HCT116 (cell line): ENCODE results near the gene TMEM240. TPM values are rescaled to one million over a fixed set of nuclear protein-coding genes. Genes with fewer than 3 reads are reported as not detected.

Experiments used
- ATAC-seq: fragments of 200-7000 bp; cut with Tn5 transposase; 2 replicates; pipeline ENCODE4 v1.9.1; 2020; ENCODE audit warnings: mild to moderate bottlenecking, moderate library complexity
- BruUV-seq: library from RNA; stranded (reverse); fragments of 400-500 nt; replicated peaks from 2 replicates; lab custom pipeline; 2021; lab: Mats Ljungman, UMichigan
- CTCF ChIA-PET: fragments of 300-600 bp; sonication (Branson Sonifier 250); formaldehyde crosslinking; loops from one replicate; lab custom pipeline; 2021; ENCODE audit warnings: antibody characterized with exemption; lab: Charles Lee
- POLR2A ChIA-PET: fragments of 300-600, 350-600 bp; sonication (Branson Sonifier 250); formaldehyde crosslinking; loops from one replicate; lab custom pipeline; 2021; ENCODE audit warnings: antibody characterized with exemption; lab: Charles Lee
- RAD21 ChIA-PET, 2 experiments: fragments of 300-600 bp; sonication (Branson Sonifier 250); formaldehyde crosslinking; loops; one replicate each; lab custom pipeline; 2023; ENCODE audit warnings: low total read pairs in 2 of 2; ENCODE audit not compliant: uncharacterized antibody in 2 of 2, unreplicated experiment in 2 of 2, low non-redundant PET in 1 of 2; lab: Charles Lee
- DNase-seq: peaks from one replicate; pipeline ENCODE4 v3.0.0-alpha.2; 2010; ENCODE audit warnings: low read depth, low spot score
- H2AFZ ChIP-seq: fragments of 200-600 bp; shearing (Covaris generic), sonication (generic); 2 replicates; pipeline ENCODE4 v1.6.1; 2017; ENCODE audit warnings: low read depth, mixed run types, mixed read lengths, antibody characterized with exemption, low read length; ENCODE audit not compliant: poor library complexity, severe bottlenecking
- H3K27ac ChIP-seq: 2 replicates; pipeline ENCODE4 v1.5.1; 2012; ENCODE audit warnings: low read depth, low read length
- H3K27me3 ChIP-seq: fragments of 200-600 bp; sonication (generic); 2 replicates; pipeline ENCODE4 v1.6.1; 2016; ENCODE audit warnings: mixed run types, low read length, mixed read lengths; ENCODE audit not compliant: insufficient read depth
- H3K36me3 ChIP-seq, 2 experiments: fragments of 200-500 bp in 1 of 2; fragments of 200-600 bp in 1 of 2; sonication (Bioruptor generic) in 1 of 2; sonication (generic) in 1 of 2; 2 replicates each; pipeline versions ENCODE4 v1.5.1 to v1.6.1; 2014 to 2016; ENCODE audit warnings: low read length in 2 of 2, inconsistent platforms in 1 of 2, mixed read lengths in 1 of 2, mixed run types in 1 of 2; ENCODE audit not compliant: insufficient read depth in 2 of 2, control insufficient read depth in 1 of 2
- H3K4me1 ChIP-seq, 2 experiments: fragments of 200-600 bp in 1 of 2; sonication (generic) in 1 of 2; 2 replicates each; pipeline versions ENCODE4 v1.5.1 to v1.6.1; 2012 to 2017; ENCODE audit warnings: low read length in 2 of 2, inconsistent platforms in 1 of 2, mild to moderate bottlenecking in 1 of 2, mixed read lengths in 1 of 2, mixed run types in 1 of 2, moderate library complexity in 1 of 2; ENCODE audit not compliant: insufficient read depth in 2 of 2, control insufficient read depth in 1 of 2
- H3K4me2 ChIP-seq: fragments of 200-600 bp; sonication (generic); 2 replicates; pipeline ENCODE4 v1.6.1; 2017; ENCODE audit warnings: mixed run types, low read length, mixed read lengths
- H3K4me3 ChIP-seq, 2 experiments: fragments of 200-600 bp in 1 of 2; sonication (generic) in 1 of 2; replicated peaks in 1 of 2; 2 replicates each; pipeline ENCODE4 v1.5.1; 2011 to 2016; ENCODE audit warnings: low read length in 2 of 2, control low read depth in 1 of 2, low read depth in 1 of 2, mild to moderate bottlenecking in 1 of 2, mixed read lengths in 1 of 2, mixed run types in 1 of 2
- H3K79me2 ChIP-seq: fragments of 200-600 bp; sonication (generic); 2 replicates; pipeline ENCODE4 v1.6.1; 2017; ENCODE audit warnings: mild to moderate bottlenecking, mixed run types, low read length, moderate library complexity, mixed read lengths; ENCODE audit not compliant: insufficient read depth
- H3K9ac ChIP-seq: fragments of 200-600 bp; sonication (generic); 2 replicates; pipeline ENCODE4 v1.6.1; 2016; ENCODE audit warnings: low read length, mixed read lengths
- H3K9me2 ChIP-seq: fragments of 200-600 bp; sonication (generic), shearing (Covaris generic); 2 replicates; pipeline ENCODE4 v1.6.1; 2017; ENCODE audit warnings: mixed run types, mild to moderate bottlenecking, moderate library complexity; ENCODE audit not compliant: insufficient read depth
- H3K9me3 ChIP-seq, 2 experiments: fragments of 200-500 bp in 1 of 2; fragments of 200-600 bp in 1 of 2; sonication (Bioruptor generic) in 1 of 2; sonication (generic) in 1 of 2; 2 replicates each; pipeline ENCODE4 v1.6.1; 2014 to 2017; ENCODE audit warnings: low read length in 2 of 2, mixed read lengths in 2 of 2, inconsistent platforms in 1 of 2, low read depth in 1 of 2, mild to moderate bottlenecking in 1 of 2, mixed run types in 1 of 2, moderate library complexity in 1 of 2; ENCODE audit not compliant: control insufficient read depth in 1 of 2, insufficient read depth in 1 of 2
- H4K20me1 ChIP-seq: fragments of 200-600 bp; sonication (generic), shearing (Covaris generic); 2 replicates; pipeline ENCODE4 v1.6.1; 2017; ENCODE audit warnings: mixed run types, mild to moderate bottlenecking, moderate library complexity; ENCODE audit not compliant: insufficient read depth
- CBX3 ChIP-seq: IDR thresholded peaks from 2 replicates; pipeline ENCODE4 v1.6.1; 2012; ENCODE audit warnings: low read depth
- EGR1 ChIP-seq: IDR thresholded peaks from 2 replicates; pipeline ENCODE4 v1.6.1; 2012; ENCODE audit warnings: low read depth
- EZH2 ChIP-seq: fragments of 200-600 bp; sonication (generic); IDR thresholded peaks from 2 replicates; pipeline ENCODE4 v1.6.1; 2017; ENCODE audit warnings: antibody characterized with exemption, mixed run types
- EZH2phosphoT487 ChIP-seq: fragments of 200-600 bp; IDR thresholded peaks from 2 replicates; pipeline ENCODE4 v1.6.1; 2018; ENCODE audit warnings: antibody characterized with exemption, borderline replicate concordance
- JUND ChIP-seq: IDR thresholded peaks from 2 replicates; pipeline ENCODE4 v1.6.1; 2012
- SIN3A ChIP-seq: IDR thresholded peaks from 2 replicates; pipeline ENCODE4 v1.6.1; 2012; ENCODE audit warnings: low read depth
- SP1 ChIP-seq: IDR thresholded peaks from 2 replicates; pipeline ENCODE4 v1.6.1; 2012; ENCODE audit warnings: low read depth
- SRF ChIP-seq: IDR thresholded peaks from 2 replicates; pipeline ENCODE4 v1.6.1; 2012; ENCODE audit warnings: low read depth
- TCF7L2 ChIP-seq: IDR thresholded peaks from 2 replicates; pipeline ENCODE4 v1.7.0; 2011; ENCODE audit warnings: borderline replicate concordance, inconsistent platforms; ENCODE audit not compliant: insufficient read depth, insufficient read length; ENCODE audit errors: extremely low read depth
- YY1 ChIP-seq: IDR thresholded peaks from 2 replicates; pipeline ENCODE4 v1.6.1; 2011; ENCODE audit warnings: low read length, low read depth, moderate library complexity, mild to moderate bottlenecking; ENCODE audit not compliant: insufficient replicate concordance; ENCODE audit errors: extremely low read depth
- ZFX ChIP-seq: fragments of 450-650 bp; IDR thresholded peaks from 2 replicates; pipeline ENCODE4 v1.6.1; 2017
- ZNF274 ChIP-seq: fragments of 200-500 bp; sonication (Bioruptor generic); IDR thresholded peaks from 2 replicates; pipeline ENCODE4 v1.6.1; 2014; ENCODE audit warnings: mild to moderate bottlenecking, low read depth, low read length, inconsistent platforms
- intact Hi-C: fragments of 100-400 bp; cut with micrococcal nuclease; formaldehyde crosslinking; loops from 2 replicates; pipeline ENCODE4 v1.10.0; 2022
- total RNA-seq: library from RNA; stranded (reverse); gene quantifications from one replicate; pipeline ENCODE4 v1.2.1, GENCODE V29; 2021; ENCODE audit not compliant: unreplicated experiment
- TF ChIP-seq, protein P1 (sequence below): IDR thresholded peaks from 2 replicates; pipeline ENCODE4 v1.6.1; 2011; ENCODE audit warnings: mild to moderate bottlenecking, low read length, moderate library complexity; ENCODE audit not compliant: insufficient replicate concordance; ENCODE audit errors: extremely low read depth
- TF ChIP-seq, protein P2 (sequence below): IDR thresholded peaks from 2 replicates; pipeline ENCODE4 v1.6.1; 2012

The TMEM240 gene
- total RNA-seq, 1 experiment from 2014 or later: 2.3 TPM

DNA sequence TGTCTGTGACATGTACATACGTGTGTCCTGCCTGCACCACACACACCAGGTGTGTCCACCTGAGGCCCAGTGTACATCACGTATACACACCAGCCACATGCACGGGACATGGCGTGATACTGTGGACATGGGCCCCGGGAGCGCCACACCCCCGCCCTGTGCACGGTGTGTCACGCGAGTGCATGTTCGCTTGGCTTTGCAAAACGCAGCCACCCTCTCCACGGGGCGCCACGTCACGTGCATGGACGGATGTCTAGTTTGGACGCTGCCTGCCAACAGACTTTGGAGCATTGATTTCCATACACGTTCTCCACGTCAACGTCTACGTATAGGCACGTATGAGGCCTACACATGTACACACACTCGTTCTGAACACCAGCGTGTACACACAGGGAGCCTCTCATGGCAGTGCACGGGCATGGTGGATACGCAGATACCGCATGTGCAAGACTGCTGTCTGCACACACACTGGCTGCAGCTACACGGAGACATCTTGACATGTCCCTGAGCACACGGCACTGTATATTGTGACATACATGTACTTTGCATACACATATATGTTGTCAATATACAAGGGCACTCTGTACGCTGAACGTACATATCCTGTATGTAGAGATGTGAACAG lies 2.7 kb downstream of the TMEM240 start (continued):
- TF ChIP-seq SRF: no peak
- TF ChIP-seq CBX3: no peak
- TF ChIP-seq JUND: no peak
- no peak for TF ChIP-seq SIN3A
- no peak for TF ChIP-seq EZH2

DNA sequence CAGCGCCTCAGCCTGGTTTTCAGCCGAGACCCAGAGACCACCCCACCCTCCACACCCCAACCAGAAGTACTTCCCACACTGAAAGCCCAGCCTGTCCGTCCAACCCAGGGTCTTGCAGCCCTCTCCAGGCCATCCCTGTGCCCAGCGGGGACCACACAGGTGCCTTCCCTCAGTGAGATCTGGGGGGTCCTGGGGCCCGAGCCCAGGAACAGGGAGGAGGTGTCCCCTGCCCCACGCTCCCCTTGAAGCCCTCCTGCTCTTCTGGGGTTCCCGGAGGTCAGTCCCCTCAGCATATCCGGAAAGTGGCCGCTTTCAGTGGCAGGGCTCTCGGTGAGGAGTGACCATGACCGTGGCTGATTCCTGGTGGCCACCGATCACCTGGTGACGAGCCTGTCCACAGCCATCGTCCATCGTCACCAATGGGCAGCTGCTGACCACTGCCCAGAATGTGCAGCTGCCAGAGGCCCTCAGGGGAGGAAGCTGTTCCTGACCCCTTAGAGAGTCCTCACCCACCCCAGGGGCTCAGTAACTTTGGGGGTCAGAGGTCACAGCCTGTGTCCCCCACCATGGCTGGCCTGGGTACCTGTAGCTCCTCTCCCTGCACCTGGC lies 3.4 kb downstream of the TMEM240 start:
- H3K4me1 ChIP-seq: no peaks in the 10 kb centered on the region
- no peak overlapping the region for H3K4me3 ChIP-seq
- H3K27ac ChIP-seq: no peak overlapping the region
- no peak overlapping the region for H3K9ac ChIP-seq
- intact Hi-C loops: no loop called here
- ATAC-seq (no peak), DNase-seq (no peak)
- H3K79me2 ChIP-seq: no peaks in the 10 kb centered on the region
- POLR2A ChIA-PET: no interaction called here
- TF ChIP-seq, protein P1, sequence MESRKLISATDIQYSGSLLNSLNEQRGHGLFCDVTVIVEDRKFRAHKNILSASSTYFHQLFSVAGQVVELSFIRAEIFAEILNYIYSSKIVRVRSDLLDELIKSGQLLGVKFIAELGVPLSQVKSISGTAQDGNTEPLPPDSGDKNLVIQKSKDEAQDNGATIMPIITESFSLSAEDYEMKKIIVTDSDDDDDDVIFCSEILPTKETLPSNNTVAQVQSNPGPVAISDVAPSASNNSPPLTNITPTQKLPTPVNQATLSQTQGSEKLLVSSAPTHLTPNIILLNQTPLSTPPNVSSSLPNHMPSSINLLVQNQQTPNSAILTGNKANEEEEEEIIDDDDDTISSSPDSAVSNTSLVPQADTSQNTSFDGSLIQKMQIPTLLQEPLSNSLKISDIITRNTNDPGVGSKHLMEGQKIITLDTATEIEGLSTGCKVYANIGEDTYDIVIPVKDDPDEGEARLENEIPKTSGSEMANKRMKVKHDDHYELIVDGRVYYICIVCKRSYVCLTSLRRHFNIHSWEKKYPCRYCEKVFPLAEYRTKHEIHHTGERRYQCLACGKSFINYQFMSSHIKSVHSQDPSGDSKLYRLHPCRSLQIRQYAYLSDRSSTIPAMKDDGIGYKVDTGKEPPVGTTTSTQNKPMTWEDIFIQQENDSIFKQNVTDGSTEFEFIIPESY: no peak
- TF ChIP-seq ZNF274 (no peak), JUND (no peak), YY1 (no peak), EGR1 (no peak), SIN3A (no peak), ZFX (no peak), SP1 (no peak), EZH2phosphoT487 (no peak), SRF (no peak), TCF7L2 (no peak)
- TF ChIP-seq, protein P2, sequence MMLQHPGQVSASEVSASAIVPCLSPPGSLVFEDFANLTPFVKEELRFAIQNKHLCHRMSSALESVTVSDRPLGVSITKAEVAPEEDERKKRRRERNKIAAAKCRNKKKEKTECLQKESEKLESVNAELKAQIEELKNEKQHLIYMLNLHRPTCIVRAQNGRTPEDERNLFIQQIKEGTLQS: no peak
- no peaks in the 10 kb centered on the region for H4K20me1 ChIP-seq
- BruUV-seq: no TSS peak
- no peaks in the 10 kb centered on the region for H3K36me3 ChIP-seq
- H3K9me2 ChIP-seq: no peaks in the 10 kb centered on the region
- no peak overlapping the region for H2AFZ ChIP-seq
- H3K9me3 ChIP-seq: no peaks in the 10 kb centered on the region
- CTCF ChIA-PET: no interaction called here
- H3K27me3 ChIP-seq: no peaks in the 10 kb centered on the region
- RAD21 ChIA-PET: no interaction called here
- no peak overlapping the region for H3K4me2 ChIP-seq
